Breast epithelium (tissue), 4 donors: ENCODE data around the gene EIF1AY. TPM values are rescaled to one million over a fixed set of nuclear protein-coding genes. Genes with fewer than 3 reads are reported as not detected.

Source experiments
- DNase-seq, 2 donors: peaks; one replicate each; pipeline ENCODE4 v3.0.0-alpha.2; 2019; ENCODE audit warnings: low spot score in 2 of 2
- H3K27ac ChIP-seq, 2 donors: fragments of 200-600 bp; sonication (generic) in 1 of 2; one replicate each; pipeline ENCODE4 v1.5.1; 2016 to 2019; ENCODE audit warnings: mild to moderate bottlenecking in 1 of 2
- H3K27me3 ChIP-seq, 2 donors: fragments of 200-600 bp; sonication (generic) in 1 of 2; one replicate each; pipeline versions ENCODE4 v1.5.1 to v1.6.0; 2017 to 2019; ENCODE audit warnings: control low read depth in 1 of 2, mild to moderate bottlenecking in 1 of 2
- H3K36me3 ChIP-seq: fragments of 200-600 bp; one replicate; pipeline ENCODE4 v1.5.1; 2019
- H3K4me1 ChIP-seq, 2 donors: fragments of 200-600 bp; sonication (generic); one replicate each; pipeline ENCODE4 v1.5.1; 2016 to 2019; ENCODE audit warnings: control low read depth in 1 of 2
- H3K4me3 ChIP-seq, 3 donors: fragments of 200-600 bp; sonication (generic); 1 replicate in 2 of 3; 2 replicates in 1 of 3; pipeline ENCODE4 v1.5.1; 2016 to 2019; ENCODE audit warnings: mild to moderate bottlenecking in 3 of 3, moderate library complexity in 2 of 3
- H3K9me3 ChIP-seq, 2 donors: fragments of 200-600 bp; sonication (generic) in 1 of 2; one replicate each; pipeline ENCODE4 v1.5.1; 2016 to 2019; ENCODE audit warnings: control low read depth in 1 of 2
- POLR2A ChIP-seq: fragments of 450-650 bp; IDR thresholded peaks from one replicate; pipeline ENCODE4 v1.6.1; 2016; ENCODE audit warnings: antibody characterized with exemption, mild to moderate bottlenecking, moderate library complexity
- POLR2AphosphoS5 ChIP-seq, 3 donors: sonication (generic); formaldehyde crosslinking; IDR thresholded peaks; one replicate each; pipeline ENCODE4 v1.6.1; 2017; ENCODE audit warnings: antibody characterized with exemption in 3 of 3
- intact Hi-C: fragments of 100-400 bp; cut with DNase I; formaldehyde crosslinking; loops from one replicate; pipeline ENCODE4 v1.15.1; 2023; ENCODE audit warnings: low total_unique reads
- total RNA-seq, 3 donors: library from RNA; depleted of rRNA; stranded (reverse); fragments of >200 nt; gene quantifications; one replicate each; pipeline ENCODE4 v1.1.0, GENCODE V29; 2016
- TF ChIP-seq, protein P1 (sequence below), 3 donors: fragments of 450-650 bp; IDR thresholded peaks; one replicate each; pipeline ENCODE4 v1.5.1; 2016 to 2017; ENCODE audit warnings: antibody characterized with exemption in 3 of 3, mild to moderate bottlenecking in 3 of 3, moderate library complexity in 3 of 3

EIF1AY gene
- total RNA-seq, result 10 to 100 TPM in 1 of 3 donors, not detected in 2; 20.3 TPM

GRCh38 chrY:20575531-20576121 lies at the start of gene EIF1AY:
TSS of gene EIF1AY (plus strand) at chrY:20575776. CDS start at chrY:20575872, 96 bp downstream.
- Histone ChIP-seq H3K4me1 (no peaks in the 10 kb centered on the region), H3K36me3 (no peaks in the 10 kb centered on the region), H3K4me3 (peak within 1 kb of the TSS in 1 of 3 donors; percentile 65), H3K27me3 (no peaks in the 10 kb centered on the region), H3K27ac (no peak within 1 kb of the TSS), H3K9me3 (no peaks in the 10 kb centered on the region)
- peak in 1 of 3 donors; percentile 79 for TF ChIP-seq POLR2AphosphoS5 (IDR thresholded peaks at IDR 0.05)
- TF ChIP-seq, protein P1, sequence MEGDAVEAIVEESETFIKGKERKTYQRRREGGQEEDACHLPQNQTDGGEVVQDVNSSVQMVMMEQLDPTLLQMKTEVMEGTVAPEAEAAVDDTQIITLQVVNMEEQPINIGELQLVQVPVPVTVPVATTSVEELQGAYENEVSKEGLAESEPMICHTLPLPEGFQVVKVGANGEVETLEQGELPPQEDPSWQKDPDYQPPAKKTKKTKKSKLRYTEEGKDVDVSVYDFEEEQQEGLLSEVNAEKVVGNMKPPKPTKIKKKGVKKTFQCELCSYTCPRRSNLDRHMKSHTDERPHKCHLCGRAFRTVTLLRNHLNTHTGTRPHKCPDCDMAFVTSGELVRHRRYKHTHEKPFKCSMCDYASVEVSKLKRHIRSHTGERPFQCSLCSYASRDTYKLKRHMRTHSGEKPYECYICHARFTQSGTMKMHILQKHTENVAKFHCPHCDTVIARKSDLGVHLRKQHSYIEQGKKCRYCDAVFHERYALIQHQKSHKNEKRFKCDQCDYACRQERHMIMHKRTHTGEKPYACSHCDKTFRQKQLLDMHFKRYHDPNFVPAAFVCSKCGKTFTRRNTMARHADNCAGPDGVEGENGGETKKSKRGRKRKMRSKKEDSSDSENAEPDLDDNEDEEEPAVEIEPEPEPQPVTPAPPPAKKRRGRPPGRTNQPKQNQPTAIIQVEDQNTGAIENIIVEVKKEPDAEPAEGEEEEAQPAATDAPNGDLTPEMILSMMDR (IDR thresholded peaks at IDR 0.05), result no peak
- no peak for TF ChIP-seq POLR2A
- intact Hi-C loops, result no loop called here
- peak in 1 of 2 donors; percentile 85 for DNase-seq

DNA sequence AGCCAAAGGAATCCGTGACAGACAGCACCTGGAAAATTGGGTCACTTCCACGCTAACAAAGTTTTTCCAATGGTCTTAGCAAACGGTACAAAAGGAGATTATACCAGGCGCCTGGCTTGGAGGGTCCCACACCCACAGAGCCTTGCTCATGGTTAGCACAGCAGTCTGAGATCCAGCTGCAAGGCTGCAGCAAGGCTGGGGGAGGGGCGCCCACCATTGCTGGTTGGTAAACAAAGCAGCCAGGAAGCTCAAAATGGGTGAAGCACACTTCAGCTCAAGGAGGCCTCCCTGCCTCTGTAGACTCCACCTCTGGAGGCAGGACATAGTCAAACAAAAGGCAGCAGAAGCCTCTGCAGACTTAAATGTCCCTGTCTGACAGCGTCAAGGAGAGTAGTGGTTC lies 47.1 kb upstream of the EIF1AY start:
- Histone ChIP-seq H3K9me3 (no peaks in the 10 kb centered on the region), H3K27ac (no peak overlapping the region), H3K4me1 (no peaks in the 10 kb centered on the region), H3K4me3 (no peak overlapping the region), H3K36me3 (no peaks in the 10 kb centered on the region), H3K27me3 (no peaks in the 10 kb centered on the region)
- TF ChIP-seq, protein P1 (IDR thresholded peaks at IDR 0.05), result no peak
- TF ChIP-seq POLR2AphosphoS5 (IDR thresholded peaks at IDR 0.05), result no peak
- TF ChIP-seq POLR2A, result no peak
- intact Hi-C loops, result no loop called here
- DNase-seq, result no peak

GRCh38 chrY:20538186-20538585 lies 37.4 kb upstream of the EIF1AY start:
- TF ChIP-seq POLR2AphosphoS5 (IDR thresholded peaks at IDR 0.05) (no peak), POLR2A (no peak)
- TF ChIP-seq, protein P1 (IDR thresholded peaks at IDR 0.05), result no peak
- H3K4me1 ChIP-seq, result no peaks in the 10 kb centered on the region
- H3K9me3 ChIP-seq, result no peaks in the 10 kb centered on the region
- no peak for DNase-seq
- no peak overlapping the region for H3K4me3 ChIP-seq
- intact Hi-C loops, result no loop called here
- H3K27me3 ChIP-seq, result no peaks in the 10 kb centered on the region
- no peak overlapping the region for H3K27ac ChIP-seq
- H3K36me3 ChIP-seq, result no peaks in the 10 kb centered on the region

- H3K4me3 ChIP-seq, result no peak overlapping the region
- H3K27ac ChIP-seq, result no peak overlapping the region
- H3K27me3 ChIP-seq, result no peaks in the 10 kb centered on the region
- H3K36me3 ChIP-seq, result no peaks in the 10 kb centered on the region
- DNase-seq, result no peak
- TF ChIP-seq POLR2A (no peak), POLR2AphosphoS5 (IDR thresholded peaks at IDR 0.05) (no peak)
- TF ChIP-seq, protein P1 (IDR thresholded peaks at IDR 0.05), result no peak
- H3K4me1 ChIP-seq, result no peaks in the 10 kb centered on the region
- intact Hi-C loops, result no loop called here
- H3K9me3 ChIP-seq, result no peaks in the 10 kb centered on the region
Measured at GRCh38 chrY:20538933-20539332, 36.6 kb upstream of the EIF1AY start.

DNA sequence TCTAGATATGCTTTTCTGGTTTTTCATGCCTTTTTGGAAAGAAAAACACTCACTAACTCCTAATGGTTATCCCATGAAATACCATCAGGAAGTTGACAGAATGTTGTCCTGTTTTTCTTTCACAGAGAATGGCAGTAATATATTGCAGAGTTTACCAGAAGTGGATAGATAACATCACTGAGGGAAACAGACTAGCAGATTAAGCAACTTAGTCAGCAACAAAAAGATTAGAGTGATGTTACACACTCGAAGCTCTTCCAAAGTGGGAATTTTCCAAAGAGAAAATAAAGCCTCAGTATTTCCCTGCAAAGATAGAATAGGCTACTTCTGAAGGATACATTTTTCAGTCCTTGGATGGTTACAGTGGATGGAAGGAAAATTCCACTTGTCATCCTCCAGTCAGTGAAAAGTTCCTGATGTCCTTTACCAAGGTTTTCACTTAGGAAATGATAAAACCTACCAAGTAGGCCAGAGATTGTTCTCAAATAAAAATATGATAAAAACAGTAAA lies 31.1 kb upstream of the EIF1AY start:
- no peaks in the 10 kb centered on the region for H3K9me3 ChIP-seq
- no peaks in the 10 kb centered on the region for H3K27me3 ChIP-seq
- no peaks in the 10 kb centered on the region for H3K4me1 ChIP-seq
- no peak for DNase-seq
- intact Hi-C loops, result no loop called here
- H3K4me3 ChIP-seq, result no peak overlapping the region
- TF ChIP-seq, protein P1 (IDR thresholded peaks at IDR 0.05), result no peak
- TF ChIP-seq POLR2AphosphoS5 (IDR thresholded peaks at IDR 0.05) (no peak), POLR2A (no peak)
- no peaks in the 10 kb centered on the region for H3K36me3 ChIP-seq
- H3K27ac ChIP-seq, result no peak overlapping the region
